HL-60 (cell line): ENCODE data around the gene PLOD3.

ENCODE experiments used
- DNase-seq, 2 experiments: peaks; one replicate each; pipeline ENCODE4 v3.0.0-alpha.2; 2010 to 2020; ENCODE audit warnings: low read depth in 1 of 2, low spot score in 1 of 2
- H3K27ac ChIP-seq: fragments of 250-450 bp; sonication (Bioruptor Pico); replicated peaks from 2 replicates; pipeline ENCODE4 v1.5.1; 2020; ENCODE audit warnings: mild to moderate bottlenecking, moderate library complexity
- H3K27me3 ChIP-seq: fragments of 250-450 bp; sonication (Bioruptor Pico); 2 replicates; pipeline ENCODE4 v1.5.1; 2021; ENCODE audit warnings: mild to moderate bottlenecking, moderate library complexity; ENCODE audit not compliant: insufficient read depth, poor library complexity, severe bottlenecking
- H3K4me3 ChIP-seq: replicated peaks from 2 replicates; pipeline ENCODE4 v1.5.1; 2011; ENCODE audit warnings: mild to moderate bottlenecking, control low read depth, low read length; ENCODE audit not compliant: insufficient read depth
- CTCF ChIP-seq: IDR thresholded peaks from one replicate; pipeline ENCODE4 v1.5.1; 2011; ENCODE audit warnings: low read length, control low read depth, inconsistent platforms; ENCODE audit not compliant: insufficient read depth
- GABPA ChIP-seq: IDR thresholded peaks from 2 replicates; pipeline ENCODE4 v1.6.1; 2012; ENCODE audit warnings: low read depth
- POLR2AphosphoS5 ChIP-seq: IDR thresholded peaks from 2 replicates; pipeline ENCODE4 v1.6.1; 2012; ENCODE audit warnings: low read depth
- REST ChIP-seq: IDR thresholded peaks from 2 replicates; pipeline ENCODE4 v1.6.1; 2012; ENCODE audit warnings: low read depth; ENCODE audit not compliant: insufficient replicate concordance
- SPI1 ChIP-seq: IDR thresholded peaks from 2 replicates; pipeline ENCODE4 v1.6.1; 2012; ENCODE audit warnings: low read depth, mild to moderate bottlenecking, borderline replicate concordance

The PLOD3 gene

GRCh38 chr7:101159696-101160674, 57.4 kb downstream of the PLOD3 start:
- no peak for DNase-seq
- Histone ChIP-seq H3K27ac (no peak overlapping the region), H3K4me3 (no peak overlapping the region), H3K27me3 (peaks cover 14% of the 10 kb centered on the region)
- no peak for TF ChIP-seq REST
- TF ChIP-seq GABPA: no peak
- no peak for TF ChIP-seq POLR2AphosphoS5
- no peak for TF ChIP-seq CTCF
- TF ChIP-seq SPI1: no peak

- Histone ChIP-seq H3K27ac (no peak overlapping the region), H3K4me3 (no peak overlapping the region), H3K27me3 (no peaks in the 10 kb centered on the region)
- DNase-seq: no peak
- TF ChIP-seq SPI1 (no peak), GABPA (no peak), REST (no peak), CTCF (no peak), POLR2AphosphoS5 (no peak)
Measured at GRCh38 chr7:101156866-101157589, 60.4 kb downstream of the PLOD3 start.

- DNase-seq: no peak
- H3K4me3 ChIP-seq: no peak overlapping the region
- TF ChIP-seq SPI1: no peak
- TF ChIP-seq CTCF: no peak
- no peak for TF ChIP-seq GABPA
- no peak for TF ChIP-seq REST
- no peak for TF ChIP-seq POLR2AphosphoS5
- no peaks in the 10 kb centered on the region for H3K27me3 ChIP-seq
- no peak overlapping the region for H3K27ac ChIP-seq
Measured at GRCh38 chr7:101156277-101156676, 61.1 kb downstream of the PLOD3 start.
